HepG2 (cell line): ENCODE data around the gene NUP62. TPM values are rescaled to one million over a fixed set of nuclear protein-coding genes. Genes with fewer than 3 reads are reported as not detected.
A peak's percentile ranks its signal among the peaks of the same experiment; 100 is the strongest.

Source experiments
- CENPBD1 ChIP-seq: sonication (generic); formaldehyde crosslinking; IDR thresholded peaks from 2 replicates; pipeline ENCODE4 v1.8.0; 2022; ENCODE audit warnings: missing genetic modification reagents, low read depth, mild to moderate bottlenecking, borderline replicate concordance
- HIVEP1 ChIP-seq: sonication (generic); formaldehyde crosslinking; IDR thresholded peaks from 2 replicates; pipeline ENCODE4 v1.4.0; 2020; ENCODE audit warnings: mild to moderate bottlenecking, missing genetic modification reagents
- RBFOX2 ChIP-seq: fragments of 200-400 bp; formaldehyde crosslinking; IDR thresholded peaks from 2 replicates; pipeline ENCODE4 v1.6.1; 2017; ENCODE audit warnings: low read depth, mild to moderate bottlenecking, low read length
- RNF219 ChIP-seq: sonication (generic); formaldehyde crosslinking; IDR thresholded peaks from 2 replicates; pipeline ENCODE4 v1.5.0; 2020; ENCODE audit warnings: mild to moderate bottlenecking, missing genetic modification reagents
- SYNCRIP ChIP-seq: fragments of 200-400 bp; formaldehyde crosslinking; IDR thresholded peaks from 2 replicates; pipeline ENCODE4 v1.6.1; 2018; ENCODE audit warnings: mild to moderate bottlenecking, low read depth, low read length; ENCODE audit not compliant: insufficient read depth
- ZMYM3 ChIP-seq: sonication (generic); formaldehyde crosslinking; IDR thresholded peaks from 2 replicates; pipeline ENCODE4 v1.5.1; 2020; ENCODE audit warnings: mild to moderate bottlenecking, missing genetic modification reagents
- ZNF891 ChIP-seq: sonication (generic); formaldehyde crosslinking; IDR thresholded peaks from 2 replicates; pipeline ENCODE4 v1.5.0; 2020; ENCODE audit warnings: mild to moderate bottlenecking, missing genetic modification reagents
- polyA plus RNA-seq, 8 experiments: library from polyadenylated mRNA; depleted of rRNA in 3 of 8; stranded (reverse) in 7 of 8; unstranded in 1 of 8; fragments of >200 nt; fragmentation: Illumina TruSeq in 4 of 8; extraction: Trizol in 4 of 8; gene quantifications; 2 replicates each; pipeline versions ENCODE4 v1.2.1 to v1.2.3, GENCODE V29; 2011 to 2016; ENCODE audit warnings: low read depth in 4 of 8, missing spikeins in 1 of 8, mixed read lengths in 1 of 8; ENCODE audit not compliant: insufficient read depth in 1 of 8
- total RNA-seq, 5 experiments: library from RNA; depleted of rRNA; stranded (reverse); fragments of >200 nt; fragmentation: Illumina TruSeq; extraction: Trizol; gene quantifications; 2 replicates each; pipeline ENCODE4 v1.2.3, GENCODE V29; 2016; ENCODE audit warnings: low read depth in 1 of 5
- TF ChIP-seq, protein P1 (sequence below): sonication (generic); formaldehyde crosslinking; conservative IDR thresholded peaks from 2 replicates; pipeline ENCODE4 v1.4.0; 2020; ENCODE audit warnings: missing genetic modification reagents

NUP62 gene
- total and polyA plus RNA-seq, 2 of the 13 experiments (the other 11 are each of a cell fraction or from before 2014, with no cell fraction given): 16.5 to 41.5 TPM

GRCh38 chr19:49876422-49877019, 52.8 kb downstream of the NUP62 start (continued):
- TF ChIP-seq ZMYM3 (CRISPR knock-in tag) (no peak), CENPBD1 (CRISPR knock-in tag) (no peak), RBFOX2 (peak; percentile 97), ZNF891 (CRISPR knock-in tag) (peak; percentile 32; the same call in 1 of the 2 replicates), HIVEP1 (CRISPR knock-in tag) (0 out of 2 replicates have a peak, but pooled peaks have one; percentile 16), RNF219 (CRISPR knock-in tag) (0 out of 2 replicates have a peak, but pooled peaks have one; percentile 30), SYNCRIP (no peak)
- TF ChIP-seq, protein P1, sequence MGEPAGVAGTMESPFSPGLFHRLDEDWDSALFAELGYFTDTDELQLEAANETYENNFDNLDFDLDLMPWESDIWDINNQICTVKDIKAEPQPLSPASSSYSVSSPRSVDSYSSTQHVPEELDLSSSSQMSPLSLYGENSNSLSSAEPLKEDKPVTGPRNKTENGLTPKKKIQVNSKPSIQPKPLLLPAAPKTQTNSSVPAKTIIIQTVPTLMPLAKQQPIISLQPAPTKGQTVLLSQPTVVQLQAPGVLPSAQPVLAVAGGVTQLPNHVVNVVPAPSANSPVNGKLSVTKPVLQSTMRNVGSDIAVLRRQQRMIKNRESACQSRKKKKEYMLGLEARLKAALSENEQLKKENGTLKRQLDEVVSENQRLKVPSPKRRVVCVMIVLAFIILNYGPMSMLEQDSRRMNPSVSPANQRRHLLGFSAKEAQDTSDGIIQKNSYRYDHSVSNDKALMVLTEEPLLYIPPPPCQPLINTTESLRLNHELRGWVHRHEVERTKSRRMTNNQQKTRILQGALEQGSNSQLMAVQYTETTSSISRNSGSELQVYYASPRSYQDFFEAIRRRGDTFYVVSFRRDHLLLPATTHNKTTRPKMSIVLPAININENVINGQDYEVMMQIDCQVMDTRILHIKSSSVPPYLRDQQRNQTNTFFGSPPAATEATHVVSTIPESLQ (CRISPR knock-in tag): no peak
